H9 (cell line): Measurements from ENCODE around the gene ABCA3. TPM values are rescaled to one million over a fixed set of nuclear protein-coding genes. Genes with fewer than 3 reads are reported as not detected.

ENCODE experiments used
- DNase-seq: peaks from one replicate; pipeline ENCODE4 v3.0.0-alpha.2; 2017
- H2AFZ ChIP-seq: one replicate; pipeline ENCODE4 v1.6.1; 2013; ENCODE audit warnings: mild to moderate bottlenecking, low read length, control low read depth, moderate library complexity
- H2AK5ac ChIP-seq: 2 replicates; pipeline ENCODE4 v1.6.1; 2013; ENCODE audit warnings: low read length, control low read depth, mixed read lengths; ENCODE audit not compliant: insufficient read length
- H2BK120ac ChIP-seq: one replicate; pipeline ENCODE4 v1.6.1; 2013; ENCODE audit warnings: low read depth, mild to moderate bottlenecking, low read length, control low read depth, inconsistent platforms; ENCODE audit not compliant: poor library complexity, severe bottlenecking
- H2BK12ac ChIP-seq: 2 replicates; pipeline ENCODE4 v1.6.1; 2013; ENCODE audit warnings: low read length, control low read depth, mixed read lengths, low read depth; ENCODE audit not compliant: insufficient read length
- H2BK15ac ChIP-seq: 2 replicates; pipeline ENCODE4 v1.6.1; 2013; ENCODE audit warnings: low read depth, low read length, control low read depth
- H2BK20ac ChIP-seq: one replicate; pipeline ENCODE4 v1.6.1; 2013; ENCODE audit warnings: low read depth, mild to moderate bottlenecking, low read length, control low read depth, inconsistent platforms; ENCODE audit not compliant: poor library complexity, severe bottlenecking
- H2BK5ac ChIP-seq: 2 replicates; pipeline ENCODE4 v1.6.1; 2013; ENCODE audit warnings: low read length, control low read depth, mixed read lengths; ENCODE audit not compliant: insufficient read length
- H3K14ac ChIP-seq: 2 replicates; pipeline ENCODE4 v1.6.1; 2013; ENCODE audit warnings: low read length, control low read depth; ENCODE audit not compliant: insufficient read depth
- H3K18ac ChIP-seq: 2 replicates; pipeline ENCODE4 v1.6.1; 2013; ENCODE audit warnings: low read depth, mild to moderate bottlenecking, mixed read lengths, low read length, control low read depth; ENCODE audit not compliant: insufficient read length
- H3K23ac ChIP-seq: 2 replicates; pipeline ENCODE4 v1.6.1; 2013; ENCODE audit warnings: low read length, control low read depth, mixed read lengths, low read depth; ENCODE audit not compliant: insufficient read length
- H3K23me2 ChIP-seq: 2 replicates; pipeline ENCODE4 v1.6.1; 2013; ENCODE audit warnings: low read depth, mild to moderate bottlenecking, mixed read lengths, low read length, control low read depth; ENCODE audit not compliant: insufficient read length, poor library complexity, severe bottlenecking
- H3K27ac ChIP-seq: 2 replicates; pipeline ENCODE4 v1.5.1; 2013; ENCODE audit warnings: low read length, control low read depth, mixed read lengths, low read depth; ENCODE audit not compliant: insufficient read length
- H3K27me3 ChIP-seq: 2 replicates; pipeline ENCODE4 v1.6.1; 2013; ENCODE audit warnings: low read length, control low read depth, inconsistent platforms; ENCODE audit not compliant: insufficient read depth
- H3K4ac ChIP-seq: 2 replicates; pipeline ENCODE4 v1.6.1; 2013; ENCODE audit warnings: low read depth, mild to moderate bottlenecking, control low read depth, inconsistent platforms, low read length, moderate library complexity
- H3K4me1 ChIP-seq: 2 replicates; pipeline ENCODE4 v1.6.1; 2013; ENCODE audit warnings: low read length, control low read depth, inconsistent platforms; ENCODE audit not compliant: insufficient read depth
- H3K4me2 ChIP-seq: 2 replicates; pipeline ENCODE4 v1.6.1; 2013; ENCODE audit warnings: low read length, control low read depth, mixed read lengths; ENCODE audit not compliant: insufficient read length, insufficient read depth
- H3K56ac ChIP-seq: 2 replicates; pipeline ENCODE4 v1.6.1; 2013; ENCODE audit warnings: low read depth, mild to moderate bottlenecking, mixed read lengths, low read length, control low read depth; ENCODE audit not compliant: insufficient read length
- H3K79me1 ChIP-seq: 2 replicates; pipeline ENCODE4 v1.6.1; 2013; ENCODE audit warnings: low read depth, mild to moderate bottlenecking, moderate library complexity, low read length, control low read depth, inconsistent platforms; ENCODE audit not compliant: insufficient read depth, poor library complexity, severe bottlenecking
- H3K79me2 ChIP-seq: 2 replicates; pipeline ENCODE4 v1.6.1; 2013; ENCODE audit warnings: low read length, control low read depth, inconsistent platforms; ENCODE audit not compliant: insufficient read depth
- H3K9ac ChIP-seq: 2 replicates; pipeline ENCODE4 v1.6.1; 2013; ENCODE audit warnings: low read length, control low read depth, mixed read lengths; ENCODE audit not compliant: insufficient read length; ENCODE audit errors: extremely low read depth
- H3K9me3 ChIP-seq: one replicate; pipeline ENCODE4 v1.6.1; 2013; ENCODE audit warnings: low read depth, low read length, inconsistent platforms; ENCODE audit not compliant: control insufficient read depth
- H3T11ph ChIP-seq: one replicate; pipeline ENCODE4 v1.6.1; 2013; ENCODE audit warnings: mild to moderate bottlenecking, low read length, control low read depth, inconsistent platforms
- H4K20me1 ChIP-seq: one replicate; pipeline ENCODE4 v1.6.1; 2013; ENCODE audit not compliant: control insufficient read depth, insufficient read length, insufficient read depth
- H4K5ac ChIP-seq: 2 replicates; pipeline ENCODE4 v1.6.1; 2013; ENCODE audit warnings: low read depth, mild to moderate bottlenecking, mixed read lengths, low read length, control low read depth; ENCODE audit not compliant: insufficient read length
- H4K8ac ChIP-seq: replicated peaks from 2 replicates; pipeline ENCODE4 v1.6.1; 2013; ENCODE audit warnings: low read length, control low read depth, mixed read lengths, low read depth; ENCODE audit not compliant: insufficient read length
- H4K91ac ChIP-seq: 2 replicates; pipeline ENCODE4 v1.6.1; 2013; ENCODE audit warnings: low read depth, mild to moderate bottlenecking, moderate library complexity, mixed read lengths, low read length, control low read depth; ENCODE audit not compliant: insufficient read length
- H3K27ac Mint-ChIP-seq, 3 experiments: 2 replicates in 2 of 3; 3 replicates in 1 of 3; pipeline ENCODE4 v1.8.0; 2020 to 2021; ENCODE audit warnings: mixed read lengths in 3 of 3, mild to moderate bottlenecking in 1 of 3, moderate library complexity in 1 of 3
- H3K27me3 Mint-ChIP-seq: 2 replicates; pipeline ENCODE4 v1.8.0; 2021; ENCODE audit warnings: low read depth, mild to moderate bottlenecking, moderate library complexity, mixed read lengths
- H3K36me3 Mint-ChIP-seq, 3 experiments: 2 replicates in 2 of 3; 3 replicates in 1 of 3; pipeline ENCODE4 v1.8.0; 2020 to 2021; ENCODE audit warnings: low read depth in 3 of 3, mixed read lengths in 3 of 3; ENCODE audit not compliant: insufficient read depth in 1 of 3
- H3K4me1 Mint-ChIP-seq, 2 experiments: 2 replicates each; pipeline ENCODE4 v1.8.0; 2020; ENCODE audit warnings: mixed read lengths in 2 of 2
- H3K4me3 Mint-ChIP-seq, 2 experiments: 2 replicates in 1 of 2; 3 replicates in 1 of 2; pipeline ENCODE4 v1.8.0; 2020 to 2021; ENCODE audit warnings: mild to moderate bottlenecking in 2 of 2, mixed read lengths in 2 of 2, moderate library complexity in 1 of 2
- H3K9me3 Mint-ChIP-seq, 2 experiments: 2 replicates in 1 of 2; 3 replicates in 1 of 2; pipeline ENCODE4 v1.8.0; 2020; ENCODE audit warnings: mild to moderate bottlenecking in 2 of 2, mixed read lengths in 2 of 2, moderate library complexity in 1 of 2
- CTCF ChIP-seq: fragments of 200-600 bp; sonication (generic); conservative IDR thresholded peaks from 3 replicates; pipeline ENCODE4 v1.8.0; 2021; ENCODE audit warnings: antibody characterized with exemption, mild to moderate bottlenecking
- WGBS: extraction: QIAGEN DNeasy Blood & Tissue Kit; methylation state at CpG from one replicate; pipeline ENCODE4 v1.1.7; 2013; ENCODE audit warnings: missing lambda C conversion rate, low lambda C conversion rate, mixed read lengths; ENCODE audit not compliant: insufficient read length; ENCODE audit errors: extremely low coverage; 5-methylcytosine and 5-hydroxymethylcytosine counted together
- total RNA-seq: library from RNA; stranded (reverse); gene quantifications from 2 replicates; pipeline ENCODE4 v1.2.1, GENCODE V29; 2021

ABCA3 gene
- total RNA-seq, 1 experiment from 2014 or later = 8.0 TPM

- Histone ChIP-seq H3K79me1 (no peaks in the 10 kb centered on the region), H3K56ac (no peak overlapping the region), H3K23ac (no peak overlapping the region), H2BK15ac (no peak overlapping the region), H2BK20ac (no peak overlapping the region), H4K20me1 (no peaks in the 10 kb centered on the region), H3K4ac (no peak overlapping the region), H4K91ac (no peak overlapping the region), H3K14ac (no peak overlapping the region), H2BK5ac (no peak overlapping the region), H3K18ac (no peak overlapping the region), H2BK120ac (no peak overlapping the region), H3T11ph (no peak overlapping the region), H3K23me2 (no peaks in the 10 kb centered on the region), H3K27ac (no peak overlapping the region), H3K9me3 (no peaks in the 10 kb centered on the region), H3K4me1 (no peaks in the 10 kb centered on the region), H3K79me2 (no peaks in the 10 kb centered on the region), H4K8ac (no peak overlapping the region), H3K9ac (no peak overlapping the region), H3K27me3 (no peaks in the 10 kb centered on the region), H2AFZ (no peak overlapping the region), H2AK5ac (no peak overlapping the region), H2BK12ac (no peak overlapping the region), H4K5ac (no peak overlapping the region), H3K4me2 (no peak overlapping the region)
- no peak overlapping the region for H3K4me3 Mint-ChIP-seq
- H3K27me3 Mint-ChIP-seq = peaks cover 25% of the 10 kb centered on the region
- H3K9me3 Mint-ChIP-seq = no peaks in the 10 kb centered on the region
- no peaks in the 10 kb centered on the region for H3K4me1 Mint-ChIP-seq
- no peak for TF ChIP-seq CTCF
- no CpG with 5 or more reads among the region's 4 CpGs for WGBS
- no peak for DNase-seq
- no peaks in the 10 kb centered on the region for H3K36me3 Mint-ChIP-seq
- no peak overlapping the region for H3K27ac Mint-ChIP-seq
These were observed 32.6 kb upstream of the ABCA3 start for GRCh38 chr16:2373176-2373575.
